ENCODE measurements around the gene ENDOG. TPM values are rescaled to one million over a fixed set of nuclear protein-coding genes. Genes with fewer than 3 reads are reported as not detected.
A peak's percentile ranks its signal among the peaks of the same experiment; 100 is the strongest.
"Not testable (repeated sequence)": the region's sequence is repeated elsewhere in the genome, so short reads cannot be mapped to it uniquely, and the experiment has no call there.

The ENDOG gene
- total RNA-seq, 1 donor from 2014 or later: 29.6 TPM

DNA sequence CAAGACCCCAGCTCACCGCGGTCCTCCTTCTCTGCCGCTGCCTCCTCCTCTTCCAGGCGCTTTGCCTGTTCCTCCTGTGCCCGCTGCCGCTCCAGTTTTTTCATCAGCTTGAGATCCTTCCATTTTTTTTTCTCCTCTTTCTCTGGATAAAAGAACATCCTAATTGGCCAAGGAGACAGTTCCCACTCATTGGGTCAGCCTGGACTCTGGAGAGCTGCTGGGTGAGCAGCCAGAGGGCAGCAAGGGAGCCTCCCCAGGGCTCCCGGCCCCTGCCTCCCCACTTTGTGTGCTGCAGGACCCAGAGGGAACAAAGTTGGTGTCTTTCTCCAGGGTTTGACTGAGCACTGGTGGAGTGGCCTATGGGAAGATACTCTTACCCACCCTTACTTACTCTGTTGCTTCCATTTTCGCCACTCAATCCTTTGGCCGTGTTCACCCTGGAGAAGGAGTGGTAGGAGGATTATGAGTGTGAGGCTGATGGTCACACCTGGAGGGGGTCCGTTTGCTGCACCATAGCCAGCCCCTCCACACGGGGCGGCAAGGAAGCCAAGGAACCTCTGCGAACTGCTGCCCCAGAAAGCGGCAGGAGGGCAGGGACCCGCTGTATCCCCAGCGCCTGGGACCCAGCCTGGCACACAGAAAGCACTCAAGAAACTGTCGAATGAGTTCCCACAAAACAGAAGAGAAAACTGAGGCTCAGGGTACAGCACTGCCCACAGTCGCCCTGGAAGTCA, 10.6 kb downstream of the ENDOG start:
- DNase-seq (ENCODE audit: low read depth in 2 of 2): no peak

DNA sequence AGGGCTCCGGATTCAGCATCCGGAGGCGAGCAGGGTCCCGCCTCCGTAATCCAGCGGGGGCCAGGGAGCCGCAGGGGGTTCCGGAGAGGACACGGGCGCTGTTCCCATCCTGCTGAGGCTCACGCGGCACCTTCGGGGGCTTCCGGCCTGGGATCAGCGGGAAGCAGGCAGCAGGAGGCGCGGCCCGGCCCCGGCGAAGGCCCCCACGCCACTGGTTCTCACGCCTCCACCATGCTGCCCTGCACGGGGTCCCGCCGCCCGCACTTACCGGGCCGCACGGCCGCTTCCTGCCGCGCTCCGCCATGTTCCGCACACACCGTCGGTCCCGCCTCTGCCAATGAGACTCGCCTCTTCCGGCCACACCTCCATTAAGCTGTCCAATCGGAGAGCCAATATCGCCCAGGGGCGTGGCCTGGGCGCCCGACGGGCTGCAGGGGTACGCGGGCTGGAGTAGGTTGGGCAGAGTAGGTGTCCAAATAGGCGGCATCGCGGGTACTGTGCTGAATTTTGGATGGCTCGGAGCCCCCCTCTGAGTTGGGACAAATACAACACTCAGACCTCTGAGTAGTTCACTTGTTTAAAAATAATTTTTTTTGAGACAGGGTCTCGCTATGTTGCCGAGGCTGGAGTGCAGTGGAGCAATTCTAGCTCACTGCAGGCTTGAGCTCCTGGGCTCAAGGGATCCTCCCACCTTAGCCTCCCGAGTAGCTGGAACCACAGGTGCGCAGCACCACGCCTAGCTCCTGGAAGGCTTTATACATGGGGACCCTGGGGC, 11.4 kb downstream of the ENDOG start, which contains the start of gene SPOUT1:
SPOUT1 (minus strand) TSS at position 318 of the 775 bp plus-strand sequence; CDS start at position 304, 14 bp downstream.
- peak; percentile 89 to 93 for DNase-seq (ENCODE audit: low read depth in 2 of 2)

DNA sequence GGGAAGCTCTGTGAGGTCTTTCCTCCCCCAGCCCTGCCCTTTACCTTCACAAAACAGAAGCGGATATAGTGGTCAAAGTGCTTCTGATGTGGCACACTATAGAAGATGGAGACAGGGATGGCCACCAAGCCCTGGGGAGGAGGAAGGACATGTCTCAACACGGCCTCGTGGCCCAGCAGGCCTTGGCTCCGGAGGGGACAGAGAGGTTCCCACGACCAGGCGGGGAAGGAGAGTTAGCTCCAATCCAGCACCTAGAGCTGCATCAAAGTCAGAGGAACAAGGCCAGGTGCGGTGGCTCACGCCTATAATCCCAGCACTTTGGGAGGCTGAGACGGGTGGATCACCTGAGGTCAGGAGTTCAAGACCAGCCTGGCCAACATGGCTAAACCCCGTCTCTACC, 15.4 kb downstream of the ENDOG start:
- DNase-seq (ENCODE audit: low read depth in 2 of 2): no peak

DNA sequence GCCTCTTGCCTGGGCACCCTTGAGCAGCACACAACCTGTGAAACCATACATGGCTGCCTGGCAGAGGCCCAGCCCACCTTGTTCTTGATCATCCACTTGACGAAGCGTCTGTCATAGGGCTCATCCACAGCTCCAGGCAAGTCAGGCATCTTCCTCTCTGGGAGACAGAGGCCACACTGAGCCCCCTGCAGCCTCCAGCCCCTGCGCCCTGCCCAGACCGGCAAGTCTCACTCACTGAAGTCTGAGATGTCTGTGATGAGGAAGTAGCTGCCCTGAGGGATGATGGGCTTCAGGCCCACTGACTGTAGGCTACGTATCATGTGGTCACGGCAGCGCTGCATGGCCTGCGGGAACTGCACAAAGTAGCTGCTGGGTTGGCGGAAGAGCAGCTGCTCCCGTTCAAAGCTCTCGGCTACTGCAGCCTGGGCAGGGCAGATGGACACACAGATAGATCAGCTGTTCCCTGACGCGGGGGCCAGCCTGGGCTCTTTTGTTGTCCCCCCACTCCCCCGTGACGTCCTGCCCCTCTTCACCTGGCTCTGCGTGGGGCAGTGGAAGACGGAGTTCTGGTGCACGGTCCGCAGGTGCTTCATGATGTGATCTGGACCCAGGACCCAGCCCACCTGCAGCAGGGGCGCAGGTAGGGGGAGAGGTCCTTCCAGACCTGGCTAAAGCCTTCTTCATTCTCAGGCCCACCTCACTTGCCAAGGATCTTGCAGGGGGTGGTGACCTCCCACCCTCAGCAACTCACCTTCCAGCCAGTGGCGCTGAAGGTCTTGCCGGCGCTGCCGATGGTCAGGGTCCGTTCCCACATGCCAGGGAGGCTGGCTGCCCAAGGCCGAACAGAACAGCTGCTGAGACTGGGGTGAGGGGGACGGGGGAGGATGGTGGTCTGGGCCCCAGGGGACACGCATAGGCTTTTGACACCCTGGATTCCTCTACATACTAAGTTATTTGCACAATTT, 17.2 kb downstream of the ENDOG start:
- DNase-seq (ENCODE audit: low read depth in 2 of 2): no peak

DNA sequence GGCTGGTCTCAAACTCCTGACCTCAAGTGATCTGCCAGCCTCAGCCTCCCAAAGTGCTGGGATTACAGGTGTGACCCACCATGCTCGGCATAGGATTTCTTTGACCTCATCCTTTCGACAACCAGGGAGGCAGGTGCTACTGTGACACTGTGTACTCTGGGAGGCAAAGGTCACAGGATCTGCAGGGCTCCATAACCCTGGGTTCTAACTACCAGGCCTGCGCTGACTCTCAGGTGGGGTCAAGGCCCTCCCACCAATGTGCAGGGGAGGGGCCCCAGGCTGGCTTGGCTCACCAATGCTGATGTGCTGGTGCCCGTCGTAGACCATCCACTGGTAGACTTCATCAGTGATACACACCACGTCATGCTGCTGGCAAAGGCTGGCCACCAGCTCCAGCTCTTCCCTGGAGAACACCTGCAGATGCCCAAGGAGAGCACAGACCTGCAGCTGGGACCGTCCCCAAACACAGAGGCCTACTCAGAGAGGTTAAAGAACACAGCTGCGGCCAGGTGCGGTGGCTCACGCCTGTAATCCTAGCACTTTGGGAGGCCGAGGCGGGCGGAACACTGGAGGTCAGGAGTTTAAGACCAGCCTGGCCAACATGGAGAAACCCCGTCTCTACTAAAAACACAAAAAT, 18.3 kb downstream of the ENDOG start:
- no peak for DNase-seq (ENCODE audit: low read depth in 2 of 2)

DNA sequence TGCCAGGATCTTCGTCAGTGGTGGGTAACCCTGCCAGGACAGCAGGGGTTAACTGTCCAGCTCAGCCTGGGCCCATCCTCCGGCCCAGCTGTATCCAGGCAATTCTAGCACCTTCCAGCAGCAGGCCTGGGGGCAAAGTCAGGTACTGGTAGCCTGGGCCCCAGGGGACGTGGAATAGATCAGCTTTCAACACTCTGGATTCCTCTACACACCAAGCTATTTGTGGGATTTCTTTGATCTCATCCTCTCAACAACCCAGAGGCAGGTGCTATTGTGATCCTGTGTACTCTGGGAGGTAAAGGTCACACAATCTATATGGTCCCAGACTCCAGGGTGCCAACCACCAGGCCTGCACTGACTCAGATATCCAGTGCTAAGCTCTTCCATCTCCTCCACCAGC, 20.0 kb downstream of the ENDOG start:
- DNase-seq (ENCODE audit: low read depth in 2 of 2): no peak

- no peak for DNase-seq (ENCODE audit: low read depth in 2 of 2)
Observed at GRCh38 chr9:128840524-128840923, 22.2 kb downstream of the ENDOG start.

GRCh38 chr9:128841694-128842492, 23.6 kb downstream of the ENDOG start:
- DNase-seq (ENCODE audit: low read depth in 2 of 2): no peak

DNA sequence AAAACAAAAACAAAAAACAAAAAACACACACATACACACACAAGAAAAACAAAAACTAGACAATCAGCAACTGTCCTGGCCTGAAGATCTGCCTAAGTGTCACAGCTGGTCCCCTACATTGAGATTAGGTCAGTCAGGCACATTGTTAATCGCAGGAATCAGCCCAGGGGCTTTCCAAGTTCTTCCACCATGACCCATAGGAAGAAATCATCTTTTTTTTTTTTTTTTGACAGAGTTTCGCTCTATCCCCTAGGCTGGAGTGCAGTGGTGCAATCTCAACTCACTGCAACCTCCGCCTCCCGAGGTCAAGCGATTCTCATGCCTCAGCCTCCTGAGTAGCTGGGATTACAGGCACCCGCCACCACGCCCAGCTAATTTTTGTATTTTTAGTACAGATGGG, 24.9 kb downstream of the ENDOG start:
- not testable (repeated sequence) for DNase-seq (ENCODE audit: low read depth in 2 of 2)

DNA sequence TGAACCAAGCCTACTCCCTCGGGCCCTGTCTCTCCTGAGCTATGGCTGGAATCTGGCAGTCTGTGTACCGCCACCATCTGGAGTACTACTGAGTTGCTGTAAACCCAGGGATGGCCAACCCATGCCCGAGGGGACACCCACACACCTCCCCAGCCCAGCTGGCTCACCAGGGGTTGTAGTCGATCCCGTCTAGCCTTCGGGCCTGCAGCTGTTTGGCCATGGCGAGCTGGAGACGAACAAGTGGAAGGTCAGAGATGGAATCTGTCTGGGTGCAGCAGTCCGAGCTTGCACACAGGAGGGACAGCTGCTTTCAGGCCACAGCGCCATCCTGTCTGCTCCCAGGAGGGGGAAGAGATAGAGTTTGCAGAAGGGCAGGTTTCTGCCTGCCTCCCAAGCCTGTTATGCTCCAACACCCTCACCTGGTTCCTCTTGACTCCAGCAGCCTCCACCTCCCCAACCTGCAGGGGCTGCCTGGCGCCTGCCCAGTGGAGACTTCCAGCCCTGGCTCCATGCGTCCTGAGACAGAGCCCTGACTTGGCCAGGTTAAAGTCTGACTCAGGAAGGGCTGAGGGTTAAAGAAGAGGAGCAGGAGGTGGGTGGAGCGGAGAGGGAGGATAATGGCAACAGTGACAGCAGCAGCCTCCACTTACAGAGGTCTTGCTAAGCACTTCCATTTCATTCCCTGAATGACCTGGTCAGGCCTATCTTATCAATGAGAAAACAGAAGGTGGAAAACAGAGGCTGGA, 27.1 kb downstream of the ENDOG start:
- no peak for DNase-seq (ENCODE audit: low read depth in 2 of 2)

- DNase-seq (ENCODE audit: low read depth in 2 of 2): no peak
Observed at GRCh38 chr9:128846680-128847030, 28.4 kb downstream of the ENDOG start.

- no peak for DNase-seq (ENCODE audit: low read depth in 2 of 2)
Observed at GRCh38 chr9:128847803-128848202, 29.5 kb downstream of the ENDOG start.

DNA sequence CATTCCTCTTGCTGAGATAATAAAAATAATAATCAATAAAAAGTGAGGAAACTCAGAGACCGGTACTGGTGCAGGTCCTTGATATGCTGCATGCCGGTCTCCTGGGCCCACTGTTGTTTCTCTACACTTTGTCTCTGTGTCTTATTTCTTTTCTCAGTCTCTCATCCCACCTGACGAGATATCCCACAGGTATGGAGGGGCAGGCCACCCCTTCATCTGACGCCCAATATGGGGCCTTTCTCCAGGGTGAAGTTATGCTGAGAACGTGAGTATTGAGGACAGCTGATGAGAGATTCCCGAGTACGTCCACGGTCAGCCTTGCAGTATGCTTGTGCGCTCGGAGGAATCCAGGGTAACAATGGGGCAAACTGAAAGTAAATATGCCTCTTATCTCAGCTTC, 32.7 kb downstream of the ENDOG start:
- DNase-seq (ENCODE audit: low read depth in 2 of 2): not testable (repeated sequence)

DNA sequence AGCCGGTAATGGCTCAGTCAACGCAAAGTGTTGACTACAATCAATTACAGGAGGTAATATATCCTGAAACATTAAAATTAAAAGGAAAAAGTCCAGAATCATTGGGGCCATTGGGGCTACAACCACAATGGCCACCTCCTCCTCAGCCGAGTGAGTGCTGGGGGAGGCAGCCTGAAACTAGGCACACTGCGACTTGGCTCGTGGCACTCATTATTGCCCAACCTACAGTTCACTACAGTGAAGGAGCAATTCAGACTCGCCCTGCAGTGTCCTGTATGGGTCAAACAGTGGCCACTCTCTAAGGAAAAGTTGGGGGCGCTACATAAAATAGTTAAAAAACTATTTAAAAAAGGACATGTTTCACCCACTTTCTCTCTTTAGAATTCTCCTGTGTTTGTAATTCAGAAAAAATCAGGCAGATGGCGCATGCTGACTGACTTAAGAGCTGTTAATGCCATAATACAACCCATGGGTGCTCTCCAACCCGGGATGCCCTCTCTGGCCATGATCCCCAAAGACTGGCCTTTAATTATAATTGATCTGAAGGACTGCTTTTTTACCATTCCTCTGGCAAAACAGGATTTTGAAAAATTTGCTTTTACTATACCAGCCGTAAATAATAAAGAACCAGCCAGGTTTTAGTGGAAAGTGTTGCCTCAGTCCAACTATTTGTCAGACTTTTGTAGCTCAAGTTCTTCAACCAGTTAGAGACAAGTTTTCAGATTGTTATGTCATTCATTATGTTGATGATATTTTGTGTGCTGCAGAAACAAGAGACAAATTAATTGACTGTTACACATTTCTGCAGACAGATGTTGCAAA, 33.7 kb downstream of the ENDOG start:
- peak; percentile 62 to 69 for DNase-seq (ENCODE audit: low read depth in 2 of 2)

DNA sequence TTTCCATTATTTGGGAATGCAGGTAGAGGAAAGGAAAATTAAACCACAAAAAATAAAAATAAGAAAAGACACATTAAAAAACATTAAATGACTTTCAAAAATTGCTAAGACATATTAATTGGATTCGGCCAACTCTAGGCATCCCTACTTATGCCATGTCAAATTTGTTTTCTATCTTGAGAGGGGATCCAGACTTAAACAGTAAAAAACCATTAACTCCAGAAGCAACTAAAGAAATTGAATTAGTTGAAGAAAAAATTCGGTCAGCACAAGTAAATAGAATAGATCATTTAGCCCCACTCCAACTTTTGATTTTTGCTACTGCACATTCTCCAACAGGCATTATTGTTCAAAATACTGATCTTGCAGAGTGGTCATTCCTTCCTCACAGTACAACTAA, 34.3 kb downstream of the ENDOG start:
- not testable (repeated sequence) for DNase-seq (ENCODE audit: low read depth in 2 of 2)

- not testable (repeated sequence) for DNase-seq (ENCODE audit: low read depth in 2 of 2)
Observed at GRCh38 chr9:128854454-128854853, 36.2 kb downstream of the ENDOG start.

DNA sequence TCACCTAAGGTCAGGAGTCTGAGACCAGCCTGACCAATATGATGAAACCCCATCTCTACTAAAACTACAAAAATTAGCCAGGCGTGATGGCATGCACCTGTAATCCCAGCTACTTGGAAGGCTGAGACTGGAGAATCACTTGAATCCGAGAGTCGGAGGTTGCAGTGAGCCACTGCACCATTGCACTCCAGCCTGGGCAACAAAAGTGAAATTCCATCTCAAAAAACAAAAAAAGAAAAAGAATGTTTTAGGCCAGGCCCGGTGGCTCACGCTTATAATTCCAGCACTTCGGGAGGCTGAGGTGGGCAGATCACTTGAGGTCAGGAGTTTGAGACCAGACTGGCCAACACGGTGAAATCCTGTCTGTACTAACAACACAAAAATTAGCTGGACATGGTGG, 40.2 kb downstream of the ENDOG start:
- not testable (repeated sequence) for DNase-seq (ENCODE audit: low read depth in 2 of 2)

- DNase-seq (ENCODE audit: low read depth in 2 of 2): no peak
Observed at GRCh38 chr9:128860937-128861336, 42.6 kb downstream of the ENDOG start.

GRCh38 chr9:128861501-128861900, 43.2 kb downstream of the ENDOG start:
- DNase-seq (ENCODE audit: low read depth in 2 of 2): no peak

All from lung microvascular endothelial cell (primary cell).